HEK293T (cell line): Measurements from ENCODE around the gene ARL14.

Experiments
- CTCF ChIA-PET: fragments of 350-600 bp; formaldehyde crosslinking; extraction: SDS; loops from one replicate; lab custom pipeline; 2021; ENCODE audit warnings: antibody characterized with exemption, inconsistent platforms; lab: Yijun Ruan, JAX
- POLR2A ChIA-PET: fragments of 350-600 bp; formaldehyde crosslinking; extraction: SDS; loops from one replicate; lab custom pipeline; 2020; ENCODE audit warnings: antibody characterized with exemption, inconsistent platforms; lab: Yijun Ruan, JAX
- DNase-seq: peaks from one replicate; pipeline ENCODE4 v3.0.0; 2012; ENCODE audit warnings: mixed read lengths; ENCODE audit errors: extremely low spot score
- ARNT ChIP-seq: fragments of 450-650 bp; IDR thresholded peaks from 2 replicates; pipeline ENCODE4 v1.6.1; 2017; ENCODE audit warnings: mild to moderate bottlenecking
- BHLHE40 ChIP-seq: fragments of 450-650 bp; IDR thresholded peaks from 2 replicates; pipeline ENCODE4 v1.6.1; 2016; ENCODE audit warnings: mild to moderate bottlenecking, moderate library complexity, borderline replicate concordance
- CTBP1 ChIP-seq: fragments of 450-650 bp; IDR thresholded peaks from 2 replicates; pipeline ENCODE4 v1.6.1; 2016; ENCODE audit warnings: borderline replicate concordance
- ELF4 ChIP-seq: fragments of 450-650 bp; IDR thresholded peaks from 2 replicates; pipeline ENCODE4 v1.6.1; 2017; ENCODE audit warnings: antibody characterized with exemption
- FOXA1 ChIP-seq: fragments of 450-650 bp; IDR thresholded peaks from 2 replicates; pipeline ENCODE4 v1.6.1; 2016; ENCODE audit warnings: mild to moderate bottlenecking
- FOXK2 ChIP-seq: fragments of 450-650 bp; IDR thresholded peaks from 2 replicates; pipeline ENCODE4 v1.6.1; 2016; ENCODE audit warnings: mild to moderate bottlenecking
- FOXM1 ChIP-seq: fragments of 450-650 bp; IDR thresholded peaks from 2 replicates; pipeline ENCODE4 v1.6.1; 2017; ENCODE audit warnings: mild to moderate bottlenecking, borderline replicate concordance
- HDGF ChIP-seq: fragments of 450-650 bp; IDR thresholded peaks from 2 replicates; pipeline ENCODE4 v1.6.1; 2017; ENCODE audit warnings: antibody characterized with exemption, borderline replicate concordance
- L3MBTL2 ChIP-seq: fragments of 450-650 bp; conservative IDR thresholded peaks from 2 replicates; pipeline ENCODE4 v1.6.1; 2016; ENCODE audit warnings: mild to moderate bottlenecking
- LEF1 ChIP-seq: fragments of 450-650 bp; IDR thresholded peaks from 2 replicates; pipeline ENCODE4 v1.6.1; 2017; ENCODE audit warnings: mild to moderate bottlenecking, borderline replicate concordance
- NFRKB ChIP-seq: fragments of 450-650 bp; IDR thresholded peaks from 2 replicates; pipeline ENCODE4 v1.6.1; 2016; ENCODE audit warnings: mild to moderate bottlenecking, moderate library complexity
- PKNOX1 ChIP-seq: fragments of 450-650 bp; IDR thresholded peaks from 2 replicates; pipeline ENCODE4 v1.6.1; 2016
- SP1 ChIP-seq: fragments of 450-650 bp; IDR thresholded peaks from 2 replicates; pipeline ENCODE4 v1.6.1; 2017
- SUZ12 ChIP-seq: fragments of 450-650 bp; IDR thresholded peaks from 2 replicates; pipeline ENCODE4 v1.6.1; 2016; ENCODE audit warnings: mild to moderate bottlenecking
- TARDBP ChIP-seq: fragments of 450-650 bp; IDR thresholded peaks from 2 replicates; pipeline ENCODE4 v1.6.1; 2016

ARL14 gene

GRCh38 chr3:160685144-160685766 is 8.3 kb downstream of the ARL14 start:
- ChIA-PET POLR2A (no interaction called here), CTCF (interaction anchor here (0.6 to 1.0 kb wide), 2 partner anchors 31 to 44 kb away, joined by 3 to 6 read pairs; no protein-coding TSS in a partner anchor)
- DNase-seq, result no peak
- TF ChIP-seq FOXK2 (no peak), CTBP1 (no peak), LEF1 (no peak), SP1 (no peak), PKNOX1 (no peak), HDGF (no peak), TARDBP (no peak), ELF4 (no peak), SUZ12 (no peak), BHLHE40 (no peak), FOXM1 (no peak), ARNT (no peak), L3MBTL2 (no peak)

GRCh38 chr3:160686955-160687535 is 10.1 kb downstream of the ARL14 start:
- TF ChIP-seq FOXA1, result no peak
- no peak for TF ChIP-seq L3MBTL2
- no peak for TF ChIP-seq LEF1
- TF ChIP-seq ELF4, result no peak
- TF ChIP-seq HDGF, result no peak
- TF ChIP-seq BHLHE40, result no peak
- TF ChIP-seq SP1, result no peak
- no peak for TF ChIP-seq SUZ12
- TF ChIP-seq PKNOX1, result no peak
- POLR2A ChIA-PET, result no interaction called here
- CTCF ChIA-PET, result interaction anchor here (0.8 to 1.0 kb wide), 2 partner anchors 9 to 233 kb away, joined by 3 to 6 read pairs; no protein-coding TSS in a partner anchor
- DNase-seq, result no peak

- TF ChIP-seq ARNT (no peak), LEF1 (no peak), NFRKB (no peak)
- POLR2A ChIA-PET, result no interaction called here
- DNase-seq, result no peak
- CTCF ChIA-PET, result interaction anchor here (0.6 kb wide), 2 partner anchors 38 to 473 kb away, joined by 3 read pairs; no protein-coding TSS in a partner anchor
Observed at GRCh38 chr3:160691151-160691550, 14.2 kb downstream of the ARL14 start.

- CTCF ChIA-PET, result no interaction called here
Observed at GRCh38 chr3:160691962-160692361, 15.0 kb downstream of the ARL14 start.

GRCh38 chr3:160693191-160693590 is 16.2 kb downstream of the ARL14 start:
- TF ChIP-seq SP1, result no peak
- no peak for TF ChIP-seq FOXM1
- no peak for TF ChIP-seq ARNT
- ChIA-PET CTCF (interaction anchor here (0.6 kb wide), 1 partner anchor 49 kb away, joined by 4 read pairs; no protein-coding TSS in a partner anchor), POLR2A (no interaction called here)
- DNase-seq, result no peak

More at GRCh38 chr3:160691962-160692361, 15.0 kb downstream of the ARL14 start:
- POLR2A ChIA-PET, result no interaction called here
- DNase-seq, result no peak
- TF ChIP-seq PKNOX1, result peak; percentile 65
- TF ChIP-seq LEF1, result no peak
- TF ChIP-seq CTBP1, result peak; percentile 56; the same call in 1 of the 2 replicates

GRCh38 chr3:160694345-160694744 is 17.4 kb downstream of the ARL14 start:
- ChIA-PET POLR2A (no interaction called here), CTCF (no interaction called here)
- TF ChIP-seq NFRKB (no peak), FOXK2 (no peak), CTBP1 (no peak), TARDBP (no peak), SUZ12 (no peak), SP1 (no peak), L3MBTL2 (no peak), FOXA1 (no peak), ARNT (no peak), FOXM1 (no peak)
- DNase-seq, result no peak

- ChIA-PET CTCF (no interaction called here), POLR2A (no interaction called here)
- no peak for DNase-seq
- TF ChIP-seq TARDBP (no peak), ARNT (no peak), FOXA1 (no peak), SUZ12 (no peak), CTBP1 (no peak), LEF1 (no peak), FOXM1 (no peak), L3MBTL2 (no peak), PKNOX1 (no peak), ELF4 (no peak), BHLHE40 (no peak), SP1 (no peak)
Observed at GRCh38 chr3:160695003-160695402, 18.0 kb downstream of the ARL14 start.
